SK-N-SH treated with all-trans-retinoic acid at 6 μM for 48 hours (cell line): ENCODE results near the gene PLPP3.

Experiments
- PATZ1 ChIP-seq: fragments of 250-450 bp; sonication (Bioruptor Pico); IDR thresholded peaks from 2 replicates; pipeline ENCODE4 v1.8.0; 2020; ENCODE audit warnings: mild to moderate bottlenecking, moderate library complexity, borderline replicate concordance
- PPARA ChIP-seq: fragments of 250-450 bp; sonication (Bioruptor Pico); IDR thresholded peaks from 2 replicates; pipeline ENCODE4 v1.5.0; 2020; ENCODE audit warnings: mild to moderate bottlenecking, borderline replicate concordance
- SNAI2 ChIP-seq: fragments of 250-450 bp; sonication (Bioruptor Pico); IDR thresholded peaks from 2 replicates; pipeline ENCODE4 v1.5.0; 2020; ENCODE audit warnings: mild to moderate bottlenecking, moderate library complexity
- TCF4 ChIP-seq: fragments of 250-450 bp; sonication (Bioruptor Pico); IDR thresholded peaks from 2 replicates; pipeline ENCODE4 v1.8.0; 2021; ENCODE audit warnings: mild to moderate bottlenecking, moderate library complexity, borderline replicate concordance
- ZNF70 ChIP-seq: fragments of 450-650 bp; formaldehyde crosslinking; IDR thresholded peaks from 2 replicates; pipeline ENCODE4 v1.5.0; 2020; ENCODE audit warnings: mild to moderate bottlenecking, moderate library complexity

- TF ChIP-seq TCF4 (no peak), SNAI2 (CRISPR knock-in tag) (no peak), ZNF70 (CRISPR knock-in tag) (no peak), PPARA (CRISPR knock-in tag) (no peak), PATZ1 (CRISPR knock-in tag) (no peak)
Measured at GRCh38 chr1:56511766-56512165, 67.6 kb downstream of the PLPP3 start.
